Fibroblast of pulmonary artery (primary cell): ENCODE data around the gene DHX29.

Experiments
- DNase-seq: peaks from one replicate; pipeline ENCODE4 v3.0.0-alpha.2; 2010; ENCODE audit warnings: low read depth
- H3K4me3 ChIP-seq: replicated peaks from 2 replicates; pipeline ENCODE4 v1.5.1; 2011; ENCODE audit warnings: low read depth, mild to moderate bottlenecking, control low read depth, low read length, moderate library complexity
- CTCF ChIP-seq: IDR thresholded peaks from 2 replicates; pipeline ENCODE4 v1.5.1; 2011; ENCODE audit warnings: mild to moderate bottlenecking, control low read depth, low read length, inconsistent platforms; ENCODE audit errors: missing control alignments

The DHX29 gene

GRCh38 chr5:55307383-55308253, at the start of gene DHX29, which contains the start of gene MTREX:
TSS of gene DHX29 (minus strand) at chr5:55307694. CDS start at chr5:55307573, 121 bp downstream.
TSS of gene MTREX (plus strand) at chr5:55307989. CDS start at chr5:55308014, 25 bp downstream.
- peak; percentile 94 for DNase-seq
- no peak for TF ChIP-seq CTCF
- peak within 1 kb of the TSS; percentile 96 for H3K4me3 ChIP-seq

GRCh38 chr5:55356896-55357295, 49.4 kb upstream of the DHX29 start:
- DNase-seq = no peak
- no peak for TF ChIP-seq CTCF
- no peak overlapping the region for H3K4me3 ChIP-seq

GRCh38 chr5:55350754-55351153, 43.3 kb upstream of the DHX29 start:
- no peak for DNase-seq
- no peak overlapping the region for H3K4me3 ChIP-seq
- no peak for TF ChIP-seq CTCF

- H3K4me3 ChIP-seq = no peak overlapping the region
- DNase-seq = no peak
- TF ChIP-seq CTCF = no peak
Observed at GRCh38 chr5:55347786-55348185, 40.3 kb upstream of the DHX29 start.

- no peak for DNase-seq
- no peak for TF ChIP-seq CTCF
- H3K4me3 ChIP-seq = no peak overlapping the region
Observed at GRCh38 chr5:55345327-55345726, 37.8 kb upstream of the DHX29 start.

GRCh38 chr5:55344392-55344992, 37.0 kb upstream of the DHX29 start:
- DNase-seq = peak; percentile 84
- peak; percentile 97 for TF ChIP-seq CTCF
- H3K4me3 ChIP-seq = no peak overlapping the region

- no peak overlapping the region for H3K4me3 ChIP-seq
- no peak for DNase-seq
- TF ChIP-seq CTCF = no peak
Observed at GRCh38 chr5:55343609-55344008, 36.1 kb upstream of the DHX29 start.
